Stomach (tissue), 4 donors: Measurements from ENCODE around the gene STXBP6.

Source experiments
- CTCF ChIP-seq, 7 experiments: fragments of 450-650 bp in 4 of 7; fragments of 200-600 bp in 3 of 7; sonication (generic) in 3 of 7; IDR thresholded peaks; one replicate each; pipeline ENCODE4 v1.5.1; 2016 to 2019; ENCODE audit warnings: antibody characterized with exemption in 7 of 7, control low read depth in 2 of 7, mild to moderate bottlenecking in 1 of 7
- EP300 ChIP-seq: sonication (generic); formaldehyde crosslinking; IDR thresholded peaks from one replicate; pipeline ENCODE4 v1.6.1; 2017; ENCODE audit warnings: antibody characterized with exemption
- POLR2A ChIP-seq, 4 donors: fragments of 450-650 bp; IDR thresholded peaks; one replicate each; pipeline ENCODE4 v1.6.1; 2016; ENCODE audit warnings: antibody characterized with exemption in 4 of 4, control low read depth in 2 of 4, mild to moderate bottlenecking in 1 of 4, moderate library complexity in 1 of 4
- POLR2AphosphoS5 ChIP-seq, 3 donors: sonication (generic); formaldehyde crosslinking; IDR thresholded peaks; one replicate each; pipeline ENCODE4 v1.6.1; 2016; ENCODE audit warnings: antibody characterized with exemption in 3 of 3

GRCh38 chr14:25086081-25086480 lies 36.1 kb upstream of the STXBP6 start:
- TF ChIP-seq POLR2A (IDR thresholded peaks at IDR 0.05) = no peak
- no peak for TF ChIP-seq CTCF (IDR thresholded peaks at IDR 0.05)
- TF ChIP-seq POLR2AphosphoS5 (IDR thresholded peaks at IDR 0.05) = no peak
- TF ChIP-seq EP300 = no peak
